Tongue (tissue), 2 donors: ENCODE results near the gene LPIN3. TPM values are rescaled to one million over a fixed set of nuclear protein-coding genes. Genes with fewer than 3 reads are reported as not detected.

ENCODE experiments used
- DNase-seq: peaks from one replicate; pipeline ENCODE4 v3.0.0-alpha.2; 2015
- total RNA-seq: library from RNA; depleted of rRNA; stranded (reverse); fragments of >200 nt; gene quantifications from one replicate; pipeline ENCODE4 v1.2.3, GENCODE V29; 2014

The LPIN3 gene
- total RNA-seq, 1 donor from 2014 or later = 11.0 TPM

GRCh38 chr20:41393705-41394066 is 53.1 kb downstream of the LPIN3 start:
- DNase-seq = peak; percentile 88

GRCh38 chr20:41394081-41394480 is 53.5 kb downstream of the LPIN3 start:
- DNase-seq = no peak

GRCh38 chr20:41394931-41395666 is 54.5 kb downstream of the LPIN3 start:
- DNase-seq = peak; percentile 41

GRCh38 chr20:41395667-41396664 is 55.3 kb downstream of the LPIN3 start:
- peak; percentile 77 for DNase-seq

GRCh38 chr20:41398408-41398807 is 57.8 kb downstream of the LPIN3 start:
- peak; percentile 90 for DNase-seq

GRCh38 chr20:41403604-41404003 is 63.0 kb downstream of the LPIN3 start:
- no peak for DNase-seq

GRCh38 chr20:41405436-41405835 is 64.8 kb downstream of the LPIN3 start:
- DNase-seq = no peak

GRCh38 chr20:41406353-41406752 is 65.7 kb downstream of the LPIN3 start:
- no peak for DNase-seq

- no peak for DNase-seq
Observed at GRCh38 chr20:41406896-41407444, 66.3 kb downstream of the LPIN3 start.

- peak; percentile 78 for DNase-seq
Observed at GRCh38 chr20:41407607-41408006, 67.0 kb downstream of the LPIN3 start.

GRCh38 chr20:41408156-41408794 is 67.7 kb downstream of the LPIN3 start:
- DNase-seq = peak; percentile 49

- DNase-seq = peak; percentile 89
Observed at GRCh38 chr20:41408986-41409385, 68.4 kb downstream of the LPIN3 start.

Other genes with a start within 250 kb of the LPIN3 start
- gene PLCG1, start 203.3 kb upstream of the LPIN3 start, total RNA-seq = 104 TPM
- 18.1 TPM for gene ZHX3, start 23.1 kb upstream of the LPIN3 start, total RNA-seq
- 68.9 TPM for gene EMILIN3, start 26.0 kb downstream of the LPIN3 start, total RNA-seq